ENCODE measurements around the gene PHLPP1. TPM values are rescaled to one million over a fixed set of nuclear protein-coding genes. Genes with fewer than 3 reads are reported as not detected.

Gene PHLPP1
- total RNA-seq, 1 donor from 2014 or later = 13.3 TPM

- no peak overlapping the region for H3K27ac Mint-ChIP-seq (ENCODE audit: unreplicated experiment)
- no peaks in the 10 kb centered on the region for H3K36me3 ChIP-seq (ENCODE audit: insufficient read depth, low read length)
- H3K79me2 ChIP-seq (ENCODE audit: insufficient read depth, low read length) = no peaks in the 10 kb centered on the region
- no peak overlapping the region for H3K4me3 Mint-ChIP-seq (ENCODE audit: unreplicated experiment)
- no peak overlapping the region for H3K4me3 ChIP-seq (ENCODE audit: insufficient read depth, low read depth, low read length)
- FAIRE-seq (no peak), DNase-seq (ENCODE audit: low read depth) (no peak)
- H3K4me2 ChIP-seq (ENCODE audit: low read length) = no peak overlapping the region
- no peaks in the 10 kb centered on the region for H3K4me1 ChIP-seq (ENCODE audit: insufficient read depth, low read length)
- no peaks in the 10 kb centered on the region for H3K4me1 Mint-ChIP-seq (ENCODE audit: low read depth, unreplicated experiment)
- H3K9me3 Mint-ChIP-seq (ENCODE audit: unreplicated experiment) = peaks cover 5% of the 10 kb centered on the region
- no peaks in the 10 kb centered on the region for H3K9me3 ChIP-seq (ENCODE audit: insufficient read depth, low read depth, low read length)
- H4K20me1 ChIP-seq (ENCODE audit: insufficient read depth, low read length) = no peaks in the 10 kb centered on the region
- H3K9ac ChIP-seq (ENCODE audit: low read length) = no peak overlapping the region
- peaks cover 7% of the 10 kb centered on the region for H3K27me3 Mint-ChIP-seq (ENCODE audit: low read depth, unreplicated experiment)
- H2AFZ ChIP-seq (ENCODE audit: low read depth, low read length) = no peak overlapping the region
- H3K27ac ChIP-seq (ENCODE audit: low read depth, low read length) = no peak overlapping the region
- H3K36me3 Mint-ChIP-seq (ENCODE audit: low read depth, unreplicated experiment) = peaks cover under 1% of the 10 kb centered on the region
- peaks cover 6% of the 10 kb centered on the region for H3K27me3 ChIP-seq (ENCODE audit: insufficient read depth, low read length)
- TF ChIP-seq EZH2 (IDR thresholded peaks at IDR 0.05; ENCODE audit: insufficient read depth, low read length) = no peak
- TF ChIP-seq CTCF (IDR thresholded peaks at IDR 0.05; ENCODE audit: insufficient read depth, low read depth, low read length) = no peak
Observed at GRCh38 chr18:62991389-62991788, 276.0 kb downstream of the PHLPP1 start.

- no peak overlapping the region for H3K27ac Mint-ChIP-seq (ENCODE audit: unreplicated experiment)
- H2AFZ ChIP-seq (ENCODE audit: low read depth, low read length) = no peak overlapping the region
- no peaks in the 10 kb centered on the region for H3K36me3 ChIP-seq (ENCODE audit: insufficient read depth, low read length)
- no peak overlapping the region for H3K9ac ChIP-seq (ENCODE audit: low read length)
- FAIRE-seq (no peak), DNase-seq (ENCODE audit: low read depth) (no peak)
- H3K4me1 ChIP-seq (ENCODE audit: insufficient read depth, low read length) = no peaks in the 10 kb centered on the region
- no peaks in the 10 kb centered on the region for H4K20me1 ChIP-seq (ENCODE audit: insufficient read depth, low read length)
- H3K27ac ChIP-seq (ENCODE audit: low read depth, low read length) = no peak overlapping the region
- no peaks in the 10 kb centered on the region for H3K36me3 Mint-ChIP-seq (ENCODE audit: low read depth, unreplicated experiment)
- no peaks in the 10 kb centered on the region for H3K79me2 ChIP-seq (ENCODE audit: insufficient read depth, low read length)
- peaks cover 7% of the 10 kb centered on the region for H3K27me3 Mint-ChIP-seq (ENCODE audit: low read depth, unreplicated experiment)
- no peak overlapping the region for H3K4me3 Mint-ChIP-seq (ENCODE audit: unreplicated experiment)
- H3K9me3 ChIP-seq (ENCODE audit: insufficient read depth, low read depth, low read length) = no peaks in the 10 kb centered on the region
- peaks cover 6% of the 10 kb centered on the region for H3K27me3 ChIP-seq (ENCODE audit: insufficient read depth, low read length)
- TF ChIP-seq CTCF (IDR thresholded peaks at IDR 0.05; ENCODE audit: insufficient read depth, low read depth, low read length) = no peak
- TF ChIP-seq EZH2 (IDR thresholded peaks at IDR 0.05; ENCODE audit: insufficient read depth, low read length) = no peak
- no peaks in the 10 kb centered on the region for H3K4me1 Mint-ChIP-seq (ENCODE audit: low read depth, unreplicated experiment)
- H3K4me2 ChIP-seq (ENCODE audit: low read length) = no peak overlapping the region
- no peak overlapping the region for H3K4me3 ChIP-seq (ENCODE audit: insufficient read depth, low read depth, low read length)
- H3K9me3 Mint-ChIP-seq (ENCODE audit: unreplicated experiment) = peaks cover 5% of the 10 kb centered on the region
Observed at GRCh38 chr18:62991959-62992358, 276.6 kb downstream of the PHLPP1 start.

GRCh38 chr18:62992877-62993365 is 277.6 kb downstream of the PHLPP1 start:
- Mint-ChIP-seq H3K36me3 (ENCODE audit: low read depth, unreplicated experiment) (no peaks in the 10 kb centered on the region), H3K9me3 (ENCODE audit: unreplicated experiment) (peaks cover 5% of the 10 kb centered on the region), H3K27ac (ENCODE audit: unreplicated experiment) (no peak overlapping the region), H3K27me3 (ENCODE audit: low read depth, unreplicated experiment) (peaks cover 7% of the 10 kb centered on the region), H3K4me1 (ENCODE audit: low read depth, unreplicated experiment) (no peaks in the 10 kb centered on the region), H3K4me3 (ENCODE audit: unreplicated experiment) (no peak overlapping the region)
- Histone ChIP-seq H3K27ac (ENCODE audit: low read depth, low read length) (no peak overlapping the region), H3K27me3 (ENCODE audit: insufficient read depth, low read length) (peaks cover 6% of the 10 kb centered on the region), H3K9me3 (ENCODE audit: insufficient read depth, low read depth, low read length) (no peaks in the 10 kb centered on the region), H3K36me3 (ENCODE audit: insufficient read depth, low read length) (no peaks in the 10 kb centered on the region), H3K4me1 (ENCODE audit: insufficient read depth, low read length) (no peaks in the 10 kb centered on the region), H3K79me2 (ENCODE audit: insufficient read depth, low read length) (no peaks in the 10 kb centered on the region), H3K9ac (ENCODE audit: low read length) (no peak overlapping the region), H2AFZ (ENCODE audit: low read depth, low read length) (no peak overlapping the region), H3K4me3 (ENCODE audit: insufficient read depth, low read depth, low read length) (no peak overlapping the region), H4K20me1 (ENCODE audit: insufficient read depth, low read length) (no peaks in the 10 kb centered on the region), H3K4me2 (ENCODE audit: low read length) (no peak overlapping the region)
- no peak for DNase-seq (ENCODE audit: low read depth)
- TF ChIP-seq CTCF (IDR thresholded peaks at IDR 0.05; ENCODE audit: insufficient read depth, low read depth, low read length) (no peak), EZH2 (IDR thresholded peaks at IDR 0.05; ENCODE audit: insufficient read depth, low read length) (no peak)
- FAIRE-seq = no peak

All from astrocyte (in vitro differentiated cells and primary cell).